Esophagus squamous epithelium (tissue), 4 donors: ENCODE results near the gene SLC44A1.

Source experiments
- CTCF ChIP-seq, 6 experiments: fragments of 450-650 bp in 4 of 6; fragments of 200-600 bp in 2 of 6; sonication (generic) in 2 of 6; IDR thresholded peaks; one replicate each; pipeline ENCODE4 v1.5.1; 2016 to 2019; ENCODE audit warnings: antibody characterized with exemption in 6 of 6, mild to moderate bottlenecking in 4 of 6, moderate library complexity in 4 of 6
- POLR2A ChIP-seq, 4 donors: fragments of 450-650 bp; IDR thresholded peaks; one replicate each; pipeline ENCODE4 v1.6.1; 2017; ENCODE audit warnings: antibody characterized with exemption in 4 of 4, mild to moderate bottlenecking in 4 of 4, moderate library complexity in 3 of 4

DNA sequence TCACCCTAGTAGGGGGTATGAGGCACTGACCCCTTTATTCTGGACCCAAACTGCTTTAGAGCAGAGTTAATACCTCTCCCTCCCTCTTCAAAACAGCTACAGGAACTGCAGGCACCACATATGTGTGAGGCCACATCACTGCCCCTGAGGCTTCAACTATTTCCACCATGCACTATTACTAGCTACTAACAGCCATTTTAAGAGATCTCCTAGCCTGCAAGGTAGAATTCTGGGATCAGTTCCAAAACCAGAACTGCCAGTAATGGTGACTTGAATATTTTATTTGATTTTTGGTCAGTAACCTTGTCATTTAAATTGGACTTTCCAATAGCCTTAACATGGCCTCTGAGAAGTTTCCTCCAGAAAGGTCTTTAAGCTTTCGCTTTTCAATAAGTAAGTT is 148.1 kb downstream of the SLC44A1 start:
- TF ChIP-seq CTCF (IDR thresholded peaks at IDR 0.05) (no peak), POLR2A (IDR thresholded peaks at IDR 0.05) (no peak)
